DOHH2 (cell line): Measurements from ENCODE around the gene SLC29A2.

Experiments used
- EZH2phosphoT487 ChIP-seq: fragments of 200-600 bp; sonication (generic); IDR thresholded peaks from 2 replicates; pipeline ENCODE4 v1.6.1; 2017; ENCODE audit warnings: borderline replicate concordance, mild to moderate bottlenecking, antibody characterized with exemption, low read length, moderate library complexity, mixed read lengths
- TF ChIP-seq, protein P1 (sequence below): fragments of 200-600 bp; sonication (generic); IDR thresholded peaks from one replicate; pipeline ENCODE4 v1.5.1; 2014; ENCODE audit warnings: antibody characterized with exemption, mild to moderate bottlenecking, low read depth, low read length; ENCODE audit not compliant: poor library complexity, severe bottlenecking

DNA sequence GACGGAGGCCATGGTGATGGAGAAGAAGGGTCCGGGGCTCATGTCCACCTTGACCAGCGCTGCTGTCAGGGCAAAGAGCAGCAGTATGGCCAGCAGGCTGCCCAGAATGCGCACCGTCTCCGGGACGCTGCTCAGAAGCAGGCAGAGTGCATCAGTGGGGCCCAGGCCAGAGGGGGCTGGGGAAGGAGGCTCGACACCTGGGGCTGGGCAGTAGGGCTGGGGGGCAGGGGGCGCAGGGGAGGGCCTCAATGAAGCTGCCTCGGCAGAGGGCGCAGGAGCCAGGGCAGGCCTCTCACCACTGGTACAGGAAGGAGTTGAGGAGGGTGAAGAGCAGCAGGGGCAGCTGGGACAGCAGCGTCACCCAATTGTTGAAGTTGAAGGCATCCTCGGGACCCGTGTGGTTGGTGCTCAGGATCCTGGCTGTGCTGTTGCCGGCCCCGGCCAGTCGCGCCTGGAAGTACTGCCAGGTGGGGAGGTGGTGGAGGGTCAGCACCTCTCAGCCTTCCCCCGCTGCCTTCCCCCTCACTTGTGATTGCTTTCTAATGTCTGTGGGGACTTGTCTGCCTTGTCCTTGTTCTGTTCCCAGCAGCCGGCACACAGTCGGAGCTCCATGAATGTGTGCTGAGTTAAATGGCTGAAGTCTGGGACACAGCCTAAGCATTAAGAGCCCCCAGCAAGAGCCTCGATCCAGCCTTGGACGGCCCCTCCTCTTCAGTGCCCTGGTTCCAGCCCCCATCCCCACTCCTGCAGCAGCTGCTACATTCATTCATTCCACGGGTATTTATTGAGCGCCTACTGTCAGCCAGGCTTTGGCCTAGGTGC is 2.3 kb downstream of the SLC29A2 start:
- TF ChIP-seq, protein P1, sequence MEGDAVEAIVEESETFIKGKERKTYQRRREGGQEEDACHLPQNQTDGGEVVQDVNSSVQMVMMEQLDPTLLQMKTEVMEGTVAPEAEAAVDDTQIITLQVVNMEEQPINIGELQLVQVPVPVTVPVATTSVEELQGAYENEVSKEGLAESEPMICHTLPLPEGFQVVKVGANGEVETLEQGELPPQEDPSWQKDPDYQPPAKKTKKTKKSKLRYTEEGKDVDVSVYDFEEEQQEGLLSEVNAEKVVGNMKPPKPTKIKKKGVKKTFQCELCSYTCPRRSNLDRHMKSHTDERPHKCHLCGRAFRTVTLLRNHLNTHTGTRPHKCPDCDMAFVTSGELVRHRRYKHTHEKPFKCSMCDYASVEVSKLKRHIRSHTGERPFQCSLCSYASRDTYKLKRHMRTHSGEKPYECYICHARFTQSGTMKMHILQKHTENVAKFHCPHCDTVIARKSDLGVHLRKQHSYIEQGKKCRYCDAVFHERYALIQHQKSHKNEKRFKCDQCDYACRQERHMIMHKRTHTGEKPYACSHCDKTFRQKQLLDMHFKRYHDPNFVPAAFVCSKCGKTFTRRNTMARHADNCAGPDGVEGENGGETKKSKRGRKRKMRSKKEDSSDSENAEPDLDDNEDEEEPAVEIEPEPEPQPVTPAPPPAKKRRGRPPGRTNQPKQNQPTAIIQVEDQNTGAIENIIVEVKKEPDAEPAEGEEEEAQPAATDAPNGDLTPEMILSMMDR = no peak
- no peak for TF ChIP-seq EZH2phosphoT487
